ENCODE data around the gene SBF1. TPM values are rescaled to one million over a fixed set of nuclear protein-coding genes. Genes with fewer than 3 reads are reported as not detected.

SBF1 gene
- polyA plus RNA-seq, 1 of the 3 experiments (the other 2 are of a cell fraction), result 29.1 TPM

DNA sequence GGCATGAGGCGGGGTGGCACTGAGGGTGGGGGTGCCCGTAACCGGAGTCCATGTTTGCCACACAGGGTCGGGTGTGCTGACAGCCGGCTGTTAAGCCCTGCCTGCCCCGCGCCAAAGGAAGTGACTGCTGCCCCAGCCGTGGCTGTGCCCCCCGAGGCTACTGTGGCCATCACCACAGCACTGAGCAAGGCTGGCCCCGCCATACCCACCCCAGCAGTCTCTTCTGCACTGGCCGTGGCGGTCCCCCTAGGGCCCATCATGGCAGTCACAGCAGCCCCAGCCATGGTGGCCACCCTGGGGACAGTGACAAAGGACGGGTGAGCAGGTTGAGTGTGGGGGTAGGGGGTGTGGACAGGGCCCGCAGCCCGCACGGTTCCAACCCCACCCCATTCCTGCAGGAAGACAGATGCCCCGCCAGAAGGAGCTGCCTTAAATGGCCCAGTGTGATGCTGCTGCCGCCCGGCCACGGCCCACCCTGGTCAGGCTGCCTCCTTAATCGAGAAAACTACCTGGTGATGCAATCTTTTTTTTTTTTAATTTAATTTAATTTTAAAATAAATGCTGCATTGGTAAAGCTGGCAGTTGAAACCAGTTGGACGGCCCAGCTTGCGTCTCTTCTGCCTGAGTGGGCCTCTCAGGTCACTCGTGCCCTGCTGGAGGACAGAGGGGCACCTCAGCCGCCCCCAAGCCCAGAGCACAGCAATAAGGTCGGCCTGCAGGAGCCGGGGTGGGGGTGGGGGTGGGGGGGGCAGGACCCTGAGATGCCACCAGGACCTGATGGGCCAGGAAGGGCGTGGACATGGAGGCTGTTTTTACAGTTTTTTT lies 30.8 kb downstream of the SBF1 start (continued):
- TF ChIP-seq CTCF (IDR thresholded peaks at IDR 0.05), result no peak

GRCh38 chr22:50443197-50443596 lies 31.6 kb downstream of the SBF1 start:
- CTCF ChIA-PET, result interaction anchor here (0.6 to 2.0 kb wide), 2 partner anchors 12 to 39 kb away, joined by 3 to 4 read pairs; no protein-coding TSS in a partner anchor
- 93% methylated on average over 15 of the region's 15 CpGs for WGBS (ENCODE audit: low lambda C conversion rate)
- no peak overlapping the region for H3K4me2 ChIP-seq
- H4K20me1 ChIP-seq (ENCODE audit: insufficient read depth), result peaks cover 10% of the 10 kb centered on the region; the same call in 1 of the 2 replicates
- H3K9ac ChIP-seq, result no peak overlapping the region
- peaks cover 9% of the 10 kb centered on the region for H3F3A ChIP-seq (replicated peaks; ENCODE audit: insufficient read depth)
- TF ChIP-seq RXRA (IDR thresholded peaks at IDR 0.05; ENCODE audit: borderline replicate concordance, low read depth) (no peak), USF1 (IDR thresholded peaks at IDR 0.05; ENCODE audit: borderline replicate concordance, low read depth) (no peak), RAD21 (IDR thresholded peaks at IDR 0.05; ENCODE audit: low read length) (no peak), YY1 (IDR thresholded peaks at IDR 0.05; ENCODE audit: low read depth) (no peak), ELF1 (IDR thresholded peaks at IDR 0.05) (no peak), CTCF (IDR thresholded peaks at IDR 0.05) (no peak), FOXM1 (IDR thresholded peaks at IDR 0.05; ENCODE audit: low read depth) (no peak), EP300 (IDR thresholded peaks at IDR 0.05; ENCODE audit: borderline replicate concordance in 1 of 2, low read depth in 1 of 2, low read length in 1 of 2) (no peak), MEF2A (IDR thresholded peaks at IDR 0.05; ENCODE audit: borderline replicate concordance, low read depth) (no peak), GABPA (IDR thresholded peaks at IDR 0.05; ENCODE audit: low read depth) (no peak), MXI1 (IDR thresholded peaks at IDR 0.05; ENCODE audit: low read depth, low read length) (no peak), TEAD4 (IDR thresholded peaks at IDR 0.05; ENCODE audit: borderline replicate concordance, insufficient read depth) (no peak), SMC3 (IDR thresholded peaks at IDR 0.05; ENCODE audit: low read depth, low read length) (no peak), SIN3A (IDR thresholded peaks at IDR 0.05; ENCODE audit: borderline replicate concordance, low read depth, low read length) (no peak)
- TF ChIP-seq, protein P1, sequence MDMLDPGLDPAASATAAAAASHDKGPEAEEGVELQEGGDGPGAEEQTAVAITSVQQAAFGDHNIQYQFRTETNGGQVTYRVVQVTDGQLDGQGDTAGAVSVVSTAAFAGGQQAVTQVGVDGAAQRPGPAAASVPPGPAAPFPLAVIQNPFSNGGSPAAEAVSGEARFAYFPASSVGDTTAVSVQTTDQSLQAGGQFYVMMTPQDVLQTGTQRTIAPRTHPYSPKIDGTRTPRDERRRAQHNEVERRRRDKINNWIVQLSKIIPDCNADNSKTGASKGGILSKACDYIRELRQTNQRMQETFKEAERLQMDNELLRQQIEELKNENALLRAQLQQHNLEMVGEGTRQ (IDR thresholded peaks at IDR 0.05; ENCODE audit: borderline replicate concordance, low read depth, low read length), result no peak
- TF ChIP-seq, protein P2, sequence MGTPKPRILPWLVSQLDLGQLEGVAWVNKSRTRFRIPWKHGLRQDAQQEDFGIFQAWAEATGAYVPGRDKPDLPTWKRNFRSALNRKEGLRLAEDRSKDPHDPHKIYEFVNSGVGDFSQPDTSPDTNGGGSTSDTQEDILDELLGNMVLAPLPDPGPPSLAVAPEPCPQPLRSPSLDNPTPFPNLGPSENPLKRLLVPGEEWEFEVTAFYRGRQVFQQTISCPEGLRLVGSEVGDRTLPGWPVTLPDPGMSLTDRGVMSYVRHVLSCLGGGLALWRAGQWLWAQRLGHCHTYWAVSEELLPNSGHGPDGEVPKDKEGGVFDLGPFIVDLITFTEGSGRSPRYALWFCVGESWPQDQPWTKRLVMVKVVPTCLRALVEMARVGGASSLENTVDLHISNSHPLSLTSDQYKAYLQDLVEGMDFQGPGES (IDR thresholded peaks at IDR 0.05; ENCODE audit: low read depth, low read length), result no peak
- TF ChIP-seq, protein P3, sequence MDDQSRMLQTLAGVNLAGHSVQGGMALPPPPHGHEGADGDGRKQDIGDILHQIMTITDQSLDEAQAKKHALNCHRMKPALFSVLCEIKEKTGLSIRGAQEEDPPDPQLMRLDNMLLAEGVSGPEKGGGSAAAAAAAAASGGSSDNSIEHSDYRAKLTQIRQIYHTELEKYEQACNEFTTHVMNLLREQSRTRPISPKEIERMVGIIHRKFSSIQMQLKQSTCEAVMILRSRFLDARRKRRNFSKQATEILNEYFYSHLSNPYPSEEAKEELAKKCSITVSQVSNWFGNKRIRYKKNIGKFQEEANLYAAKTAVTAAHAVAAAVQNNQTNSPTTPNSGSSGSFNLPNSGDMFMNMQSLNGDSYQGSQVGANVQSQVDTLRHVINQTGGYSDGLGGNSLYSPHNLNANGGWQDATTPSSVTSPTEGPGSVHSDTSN (IDR thresholded peaks at IDR 0.05), result no peak
- no peaks in the 10 kb centered on the region for H3K27me3 ChIP-seq (ENCODE audit: insufficient read depth)
- POLR2A ChIA-PET, result no interaction called here
- no peak for DNase-seq
- no peak overlapping the region for H3K4me3 ChIP-seq (ENCODE audit: low read depth in 2 of 2, low read length in 1 of 2)
- H2AFZ ChIP-seq (ENCODE audit: low read depth), result no peak overlapping the region
- peaks cover 5 to 9% of the 10 kb centered on the region in 2 experiments; a peak in 1 of 4 replicates for H3K4me1 ChIP-seq (ENCODE audit: control insufficient read depth in 1 of 2, insufficient read depth in 2 of 2, low read depth in 1 of 2, low read length in 1 of 2)
- no peak overlapping the region; a peak in 1 of 4 replicates for H3K27ac ChIP-seq (ENCODE audit: low read depth in 2 of 2, low read length in 1 of 2)
- H3K36me3 ChIP-seq (replicated peaks in 1 of 2; ENCODE audit: control insufficient read depth in 1 of 2, insufficient read depth in 2 of 2, low read length in 1 of 2), result peaks cover 4 to 62% of the 10 kb centered on the region in 2 experiments
- no peaks in the 10 kb centered on the region for H3K79me2 ChIP-seq (ENCODE audit: insufficient read depth)
- H3K9me3 ChIP-seq, result no peaks in the 10 kb centered on the region
- H3K9me2 ChIP-seq, result no peaks in the 10 kb centered on the region

All from SK-N-SH (cell line).